NB4 (cell line): ENCODE results near the gene TIMM22.

ENCODE experiments used
- DNase-seq: peaks from one replicate; pipeline ENCODE4 v3.0.0; 2010; ENCODE audit warnings: low read depth
- H3K4me3 ChIP-seq: one replicate; pipeline ENCODE4 v1.5.1; 2011; ENCODE audit warnings: mild to moderate bottlenecking, low read depth, low read length, moderate library complexity
- MYC ChIP-seq: IDR thresholded peaks from 2 replicates; pipeline ENCODE4 v1.6.1; 2011; ENCODE audit warnings: low read depth, low read length
- POLR2A ChIP-seq: IDR thresholded peaks from 2 replicates; pipeline ENCODE4 v1.6.1; 2011; ENCODE audit warnings: mild to moderate bottlenecking; ENCODE audit not compliant: insufficient read length; ENCODE audit errors: extremely low read depth
- TF ChIP-seq, protein P1 (sequence below): IDR thresholded peaks from 2 replicates; pipeline ENCODE4 v1.6.1; 2011; ENCODE audit warnings: low read depth, low read length
- TF ChIP-seq, protein P2 (sequence below): IDR thresholded peaks from one replicate; pipeline ENCODE4 v1.5.1; 2012; ENCODE audit warnings: low read depth, low read length

Gene TIMM22

DNA sequence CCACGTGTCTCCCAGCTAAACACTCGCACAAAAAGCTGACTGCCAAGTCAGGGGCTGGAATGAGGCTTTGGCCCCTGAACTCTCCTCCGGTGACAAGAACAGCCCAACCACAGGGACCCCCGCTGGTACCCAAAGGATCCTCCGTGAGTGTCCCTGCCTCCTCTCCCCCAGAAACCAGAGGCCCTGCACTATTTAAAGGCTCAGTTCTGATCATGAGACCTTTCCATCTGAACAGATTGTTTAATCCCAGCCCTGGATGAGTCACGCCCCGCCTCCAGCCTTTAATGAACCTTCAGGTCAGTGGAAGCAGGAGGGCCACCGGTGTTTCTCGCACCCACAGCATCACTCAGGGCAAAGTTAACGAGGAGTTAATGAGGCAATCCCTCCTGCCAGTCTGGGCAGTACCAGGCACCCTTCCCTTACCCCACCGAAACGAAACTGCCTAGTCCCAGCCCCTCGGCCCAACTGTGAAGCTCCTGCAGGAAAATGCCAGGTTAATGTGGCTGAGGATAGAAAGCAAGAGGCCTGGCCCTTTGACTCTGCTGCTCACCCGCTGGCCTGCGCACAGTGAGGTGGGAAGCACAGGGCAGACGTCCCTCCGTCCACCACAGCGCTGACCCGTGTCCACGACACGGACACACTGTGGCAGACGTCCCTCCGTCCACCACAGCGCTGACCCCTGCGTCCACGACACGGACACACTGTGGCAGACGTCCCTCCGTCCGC lies 32.4 kb downstream of the TIMM22 start:
- TF ChIP-seq, protein P1, sequence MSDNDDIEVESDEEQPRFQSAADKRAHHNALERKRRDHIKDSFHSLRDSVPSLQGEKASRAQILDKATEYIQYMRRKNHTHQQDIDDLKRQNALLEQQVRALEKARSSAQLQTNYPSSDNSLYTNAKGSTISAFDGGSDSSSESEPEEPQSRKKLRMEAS, result no peak
- TF ChIP-seq MYC (no peak), POLR2A (no peak)
- TF ChIP-seq, protein P2, sequence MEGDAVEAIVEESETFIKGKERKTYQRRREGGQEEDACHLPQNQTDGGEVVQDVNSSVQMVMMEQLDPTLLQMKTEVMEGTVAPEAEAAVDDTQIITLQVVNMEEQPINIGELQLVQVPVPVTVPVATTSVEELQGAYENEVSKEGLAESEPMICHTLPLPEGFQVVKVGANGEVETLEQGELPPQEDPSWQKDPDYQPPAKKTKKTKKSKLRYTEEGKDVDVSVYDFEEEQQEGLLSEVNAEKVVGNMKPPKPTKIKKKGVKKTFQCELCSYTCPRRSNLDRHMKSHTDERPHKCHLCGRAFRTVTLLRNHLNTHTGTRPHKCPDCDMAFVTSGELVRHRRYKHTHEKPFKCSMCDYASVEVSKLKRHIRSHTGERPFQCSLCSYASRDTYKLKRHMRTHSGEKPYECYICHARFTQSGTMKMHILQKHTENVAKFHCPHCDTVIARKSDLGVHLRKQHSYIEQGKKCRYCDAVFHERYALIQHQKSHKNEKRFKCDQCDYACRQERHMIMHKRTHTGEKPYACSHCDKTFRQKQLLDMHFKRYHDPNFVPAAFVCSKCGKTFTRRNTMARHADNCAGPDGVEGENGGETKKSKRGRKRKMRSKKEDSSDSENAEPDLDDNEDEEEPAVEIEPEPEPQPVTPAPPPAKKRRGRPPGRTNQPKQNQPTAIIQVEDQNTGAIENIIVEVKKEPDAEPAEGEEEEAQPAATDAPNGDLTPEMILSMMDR, result no peak
- DNase-seq, result no peak
- H3K4me3 ChIP-seq, result no peak overlapping the region

DNA sequence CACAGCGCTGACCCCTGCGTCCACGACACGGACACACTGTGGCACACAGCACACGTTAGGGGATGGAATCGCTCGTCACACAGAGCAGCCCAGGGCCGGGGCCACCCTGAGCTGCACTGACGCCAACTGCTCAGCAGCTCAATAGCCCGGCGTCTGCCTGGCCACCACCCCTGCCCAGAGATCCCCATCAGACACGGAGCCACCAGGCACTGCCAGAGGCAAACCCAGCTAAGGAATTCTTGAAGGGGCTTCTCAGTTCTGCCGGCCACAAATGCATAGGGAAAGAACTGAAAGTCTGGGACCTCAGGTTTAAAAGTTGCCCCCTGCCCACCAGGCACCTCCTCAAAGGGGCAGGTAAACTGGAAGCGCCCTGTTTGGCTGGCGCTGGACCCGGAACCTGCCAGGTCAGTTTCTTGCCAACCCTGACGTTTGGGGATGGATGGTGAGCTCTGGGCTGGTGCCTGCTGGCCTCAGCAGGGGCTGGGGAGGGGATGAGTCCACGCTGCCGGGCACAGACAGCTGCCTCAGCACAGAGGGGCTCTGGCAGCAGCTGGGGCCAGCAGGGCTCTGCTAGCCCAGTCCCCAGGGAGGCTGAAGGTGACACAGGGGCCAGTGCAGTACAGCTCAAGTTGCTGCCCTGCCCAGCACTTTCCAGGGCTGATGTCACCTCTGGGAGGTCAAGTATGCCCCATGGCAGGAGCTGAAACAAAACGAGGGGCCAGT lies 33.2 kb downstream of the TIMM22 start:
- no peak for DNase-seq
- TF ChIP-seq POLR2A (no peak), MYC (no peak)
- TF ChIP-seq, protein P1, result no peak
- TF ChIP-seq, protein P2, result no peak
- H3K4me3 ChIP-seq, result no peak overlapping the region

DNA sequence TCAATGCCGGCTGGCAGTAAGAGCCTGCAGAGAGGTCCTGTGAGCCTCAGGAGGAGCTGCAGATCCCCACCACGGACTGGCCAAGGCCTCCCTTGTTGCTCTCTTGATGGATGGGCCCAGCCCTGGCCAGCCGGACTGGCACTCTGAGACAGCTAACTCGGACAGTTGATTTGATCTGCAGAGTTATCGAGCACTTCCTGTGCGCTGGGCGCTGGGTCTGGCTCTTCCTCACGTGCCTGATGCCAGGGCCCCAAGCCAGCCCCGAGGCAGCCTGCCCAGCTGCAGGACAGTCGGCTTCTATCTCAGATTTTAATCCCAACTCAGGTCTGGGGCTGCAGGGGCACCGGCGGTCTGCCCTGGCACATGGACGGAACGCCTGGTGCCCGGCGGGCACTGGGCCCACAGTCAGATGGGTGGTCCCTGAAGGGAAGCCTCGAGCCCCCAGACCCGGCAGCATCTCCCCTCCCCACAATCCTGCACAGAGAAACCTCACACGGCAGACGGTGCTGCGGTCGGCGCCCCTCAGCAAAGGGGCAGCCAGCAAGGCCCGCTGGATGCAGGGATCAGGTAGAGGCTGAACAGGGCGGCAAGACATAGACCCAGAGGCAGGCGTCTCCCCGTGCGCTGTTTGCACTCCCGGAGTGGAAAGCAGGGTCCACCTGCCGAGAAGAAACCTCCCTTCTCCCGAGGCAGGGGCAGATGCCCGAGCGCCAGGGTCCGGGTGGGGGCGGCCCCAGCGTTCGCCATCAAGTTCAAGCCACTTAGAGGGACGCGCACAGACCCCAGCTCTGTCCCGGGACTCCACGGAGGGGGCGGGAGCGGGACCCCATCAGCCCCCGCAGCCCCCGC lies 34.0 kb downstream of the TIMM22 start:
- no peak overlapping the region for H3K4me3 ChIP-seq
- TF ChIP-seq MYC, result no peak
- TF ChIP-seq, protein P2, result no peak
- TF ChIP-seq, protein P1, result no peak
- no peak for DNase-seq

DNA sequence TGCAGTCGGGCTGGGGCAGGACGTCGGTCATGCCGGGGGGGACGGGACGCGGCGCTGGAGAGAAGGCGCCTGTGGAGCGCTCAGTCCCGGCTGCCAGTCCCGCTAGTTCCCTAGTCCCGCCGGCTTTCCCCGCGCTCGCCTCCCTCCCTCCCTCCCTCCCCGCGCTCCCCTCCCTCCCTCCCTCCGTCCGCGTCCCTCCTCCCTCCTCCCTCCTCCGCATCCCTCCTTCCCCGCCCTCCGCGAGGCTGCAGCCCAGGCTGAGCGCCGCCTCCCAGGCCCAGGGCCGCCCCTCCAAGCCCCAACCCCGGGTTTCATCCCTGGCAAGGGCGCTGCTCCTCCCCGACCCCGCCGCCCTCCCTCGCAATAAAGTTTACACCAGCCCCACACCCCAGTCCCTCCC lies 34.8 kb downstream of the TIMM22 start:
- no peak overlapping the region for H3K4me3 ChIP-seq
- no peak for DNase-seq
- TF ChIP-seq, protein P1, result no peak

DNA sequence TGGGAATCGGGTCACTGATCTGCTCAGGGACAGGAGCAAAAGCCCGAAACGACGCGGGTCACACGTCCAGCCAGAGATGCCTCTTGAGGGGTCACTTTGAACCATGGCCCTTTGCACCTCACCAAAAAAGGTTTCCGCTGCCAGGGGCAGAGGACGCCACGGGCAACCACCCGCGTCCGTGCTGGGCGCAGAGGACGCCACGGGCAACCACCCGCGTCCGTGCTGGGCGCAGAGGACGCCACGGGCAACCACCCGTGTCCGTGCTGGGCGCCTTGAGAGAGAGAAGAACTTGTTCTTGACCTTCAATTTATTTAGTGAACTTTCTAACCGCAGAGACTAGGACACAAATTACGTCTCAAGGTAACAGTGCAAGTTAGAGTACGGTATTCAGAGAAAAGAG lies 35.5 kb downstream of the TIMM22 start:
- TF ChIP-seq MYC (no peak), POLR2A (no peak)
- no peak overlapping the region for H3K4me3 ChIP-seq
- DNase-seq, result no peak

DNA sequence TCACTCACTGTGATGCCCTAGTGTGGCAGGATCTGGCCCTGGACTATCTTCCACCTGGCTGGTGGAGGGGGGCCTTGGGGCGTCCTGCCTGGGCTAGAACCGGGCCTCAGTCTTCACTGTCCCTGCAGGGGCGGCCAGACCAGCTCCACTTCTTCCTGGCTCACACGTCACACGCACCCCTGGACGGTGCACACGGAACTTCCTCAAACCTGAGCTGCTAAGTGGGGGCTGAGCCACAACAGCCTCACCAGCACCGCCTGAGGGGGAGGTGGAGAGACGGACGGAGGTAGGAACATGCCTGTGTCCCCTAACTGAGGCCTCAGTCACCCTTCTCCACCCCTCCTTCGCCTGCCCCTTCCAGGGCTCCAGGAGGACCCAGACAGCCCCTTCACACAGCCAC lies 36.6 kb downstream of the TIMM22 start:
- DNase-seq, result peak; percentile 30
- no peak overlapping the region for H3K4me3 ChIP-seq
- TF ChIP-seq MYC (no peak), POLR2A (no peak)
- TF ChIP-seq, protein P2, result no peak
- TF ChIP-seq, protein P1, result no peak
